Globus pallidus (tissue), 1 donor: ENCODE measurements around the gene DICER1.

Experiments
- DNase-seq: peaks from one replicate; pipeline ENCODE4 v3.0.0-alpha.2; 2015; ENCODE audit warnings: low spot score

The DICER1 gene

GRCh38 chr14:95122621-95122945 lies 34.7 kb downstream of the DICER1 start:
- DNase-seq, result no peak

GRCh38 chr14:95121911-95122620 lies 35.3 kb downstream of the DICER1 start:
- no peak for DNase-seq

DNA sequence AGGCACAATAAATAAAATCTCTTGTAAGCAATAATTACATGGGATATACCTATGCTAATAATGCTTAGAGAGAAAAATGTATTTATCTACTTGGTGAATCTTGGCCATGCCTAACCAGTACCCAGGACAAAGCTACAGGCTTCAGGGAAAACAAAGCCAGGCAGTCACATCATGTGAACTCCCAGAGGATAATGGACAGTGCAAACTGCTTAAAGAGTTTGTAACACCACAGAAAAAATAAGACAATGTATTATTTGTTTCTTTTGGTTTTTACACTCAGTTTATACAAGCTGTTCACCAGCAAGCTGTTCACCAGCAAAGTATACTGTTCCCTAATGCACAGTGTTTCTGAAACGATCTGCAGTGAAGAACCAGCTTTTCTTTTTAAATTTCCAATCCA lies 38.0 kb downstream of the DICER1 start:
- peak; percentile 96 for DNase-seq

DNA sequence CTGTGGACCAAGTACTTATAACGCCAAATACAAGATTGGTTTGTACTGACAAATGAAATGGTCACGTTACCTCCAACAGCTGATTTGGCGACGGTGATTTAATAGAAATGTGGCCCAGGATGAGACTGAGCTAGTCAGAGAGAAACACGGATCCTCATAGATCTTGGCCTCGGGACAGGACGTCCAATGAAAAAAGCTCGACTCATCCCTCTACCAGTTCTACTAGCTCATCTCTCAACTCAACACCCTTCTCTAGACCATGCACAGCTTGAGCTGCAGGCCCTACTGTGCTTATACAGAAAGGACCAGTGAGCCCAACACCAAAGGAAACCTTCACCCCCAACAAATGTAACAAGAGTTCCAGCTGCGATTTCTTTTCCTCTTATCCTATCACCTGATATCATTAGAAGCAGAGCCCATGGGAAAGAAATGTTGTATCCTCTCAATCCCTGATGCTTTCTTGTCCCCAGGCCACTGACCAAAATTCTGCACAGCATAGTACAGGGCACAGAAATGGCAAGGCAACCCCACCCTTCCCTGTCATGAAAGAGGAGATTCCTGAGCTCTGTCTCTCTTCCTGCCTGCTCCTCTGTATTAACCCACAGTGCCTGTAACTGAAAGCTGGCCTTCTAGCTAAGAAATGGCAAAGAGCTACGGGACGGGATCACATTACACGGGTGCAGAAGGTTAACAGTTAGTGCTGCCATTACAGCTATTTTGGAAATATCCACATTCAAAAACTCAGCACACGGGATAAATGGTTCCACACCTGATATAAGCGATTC lies 39.2 kb downstream of the DICER1 start:
- no peak for DNase-seq

DNA sequence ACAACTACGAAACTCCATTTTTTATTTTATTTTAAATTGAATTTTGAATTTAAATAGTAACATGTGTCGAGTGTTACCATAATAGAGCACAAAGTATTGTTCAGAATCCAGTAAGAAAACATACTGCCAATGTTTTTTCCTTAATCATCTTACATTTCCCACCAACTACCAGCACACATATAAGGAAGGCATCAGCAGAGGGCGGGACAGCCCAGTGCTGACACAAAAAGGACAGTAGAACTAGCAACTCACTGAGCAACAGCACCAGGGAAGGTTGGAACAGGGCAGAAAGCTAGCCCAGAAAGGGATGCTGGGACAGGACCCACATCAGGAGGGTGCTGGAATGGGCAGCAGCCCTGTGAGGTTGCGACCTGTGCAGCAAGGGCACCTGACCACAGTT lies 43.9 kb downstream of the DICER1 start:
- DNase-seq, result no peak

DNA sequence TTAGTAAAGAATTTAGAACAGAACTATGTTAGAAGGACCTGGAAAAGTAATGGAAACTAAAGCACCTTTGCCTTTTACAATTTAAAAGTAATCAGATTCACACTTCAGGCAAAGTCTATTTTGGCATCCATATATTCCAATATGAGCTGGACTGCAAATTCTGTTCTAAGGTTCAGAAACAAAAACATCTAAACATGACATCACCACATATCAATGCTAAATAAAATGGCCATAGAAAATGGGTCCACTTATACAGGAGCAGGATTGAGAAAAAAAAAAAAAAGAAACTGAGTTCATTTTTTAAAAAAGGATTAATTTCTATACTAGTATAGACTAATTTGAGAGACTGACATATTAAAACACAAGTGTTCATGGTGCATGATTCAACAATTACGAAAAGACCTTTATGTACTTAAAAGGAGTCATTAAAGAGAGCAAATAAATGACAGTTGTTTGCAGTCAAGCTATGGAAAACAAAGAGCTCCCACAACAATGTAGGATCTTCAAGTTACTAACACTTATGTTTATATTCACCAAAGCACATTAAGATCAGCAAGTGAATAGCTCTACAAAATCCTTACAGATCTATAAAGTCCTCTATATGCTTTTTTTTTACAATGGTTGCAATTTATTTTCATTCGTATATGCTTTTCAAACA lies 45.7 kb downstream of the DICER1 start:
- no peak for DNase-seq

DNA sequence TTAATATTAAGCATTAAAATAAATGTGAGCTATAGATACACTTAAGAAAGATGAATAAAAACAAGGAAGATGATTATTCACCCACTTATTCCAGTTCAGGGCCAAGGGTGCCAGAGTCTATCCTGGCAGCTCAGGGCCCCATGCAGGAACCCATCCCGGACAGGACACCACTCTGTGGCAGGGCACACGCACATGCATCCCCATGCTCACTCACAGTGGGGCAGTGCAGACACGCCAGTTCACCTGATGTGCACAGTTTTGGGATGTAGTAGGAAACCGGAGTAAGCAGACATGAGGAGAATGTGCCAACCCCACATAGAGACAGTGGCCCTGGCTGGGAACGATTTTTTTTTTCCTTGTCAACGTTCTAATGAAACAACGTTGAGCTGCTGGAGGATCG lies 47.2 kb downstream of the DICER1 start:
- DNase-seq, result no peak

DNA sequence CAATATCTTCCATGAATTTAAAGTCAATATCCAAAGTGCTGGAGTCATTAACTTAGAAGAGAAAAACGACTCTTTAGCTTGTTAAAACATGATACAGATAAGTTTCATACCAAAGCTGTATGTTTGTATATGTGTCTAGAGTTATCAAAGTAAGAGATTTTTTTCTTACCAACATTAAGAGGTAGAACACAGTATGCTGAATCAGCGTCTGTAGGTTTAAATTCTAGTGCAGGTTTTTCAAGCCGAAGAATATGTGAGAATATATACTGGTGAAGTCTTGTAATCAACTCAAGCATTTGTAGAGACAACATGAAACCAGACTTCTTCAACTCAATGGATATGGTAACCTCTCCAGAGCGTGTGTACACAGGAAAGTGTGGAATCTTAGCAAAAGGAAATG lies 49.6 kb downstream of the DICER1 start:
- DNase-seq, result no peak

GRCh38 chr14:95106971-95107370 lies 50.4 kb downstream of the DICER1 start:
- no peak for DNase-seq

DNA sequence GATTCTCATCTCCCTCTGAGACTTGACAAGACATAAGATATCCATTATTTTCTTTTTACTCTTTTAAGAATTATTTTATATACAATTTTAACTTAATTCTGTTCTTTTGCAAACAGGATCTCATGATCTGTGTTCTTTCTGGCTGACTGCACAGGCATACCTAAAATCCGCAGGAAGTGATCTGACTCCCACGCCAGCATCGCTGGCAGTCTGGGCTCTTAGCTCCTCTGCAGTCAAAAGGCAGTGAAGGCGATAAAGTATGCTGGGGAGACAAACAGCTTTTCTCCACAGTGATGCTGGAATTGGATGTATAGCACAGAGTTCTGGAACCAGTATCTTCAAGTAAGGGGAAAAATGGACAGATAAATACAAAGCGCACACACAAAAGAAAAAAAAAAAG lies 52.4 kb downstream of the DICER1 start:
- DNase-seq, result no peak

DNA sequence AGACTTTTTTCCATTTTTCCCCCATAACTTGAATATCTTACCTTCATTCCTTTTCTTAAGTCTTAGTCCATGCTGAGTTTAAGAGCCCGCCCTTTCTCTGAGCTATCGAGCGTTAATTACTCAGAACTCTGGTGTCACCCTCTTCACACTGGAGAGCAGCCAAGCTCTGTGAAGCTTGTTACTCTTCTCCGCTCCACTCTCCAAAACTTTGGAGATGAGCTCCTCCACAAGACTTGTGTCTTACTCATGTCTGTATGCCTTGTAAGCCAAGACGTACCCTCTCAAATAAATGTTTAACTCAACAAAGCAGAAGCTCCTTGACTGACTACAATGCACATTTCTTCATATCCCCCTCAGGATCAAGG lies 54.7 kb downstream of the DICER1 start:
- DNase-seq, result no peak

GRCh38 chr14:95101736-95102679 lies 55.3 kb downstream of the DICER1 start:
- no peak for DNase-seq

- DNase-seq, result peak; percentile 84
These were observed 58.2 kb downstream of the DICER1 start for GRCh38 chr14:95098984-95099599.

DNA sequence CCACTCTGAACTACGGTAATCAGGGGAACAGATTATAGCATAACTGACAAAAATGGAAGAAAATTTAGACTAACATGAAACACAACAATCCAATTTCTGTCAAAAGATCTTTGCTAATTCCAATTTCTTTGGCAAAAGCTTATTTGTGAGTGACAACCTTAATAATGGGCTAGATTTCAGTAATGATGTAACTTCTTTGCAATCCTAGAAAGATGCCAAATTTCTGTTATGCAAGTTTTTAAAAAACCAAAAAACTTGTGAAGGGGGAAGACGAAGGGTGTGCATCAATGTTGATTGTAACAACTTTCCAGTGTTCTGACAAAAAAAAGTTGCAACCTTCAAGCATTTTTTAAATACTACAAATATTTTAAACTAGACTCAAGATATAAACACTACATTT lies 59.9 kb downstream of the DICER1 start:
- DNase-seq, result no peak

DNA sequence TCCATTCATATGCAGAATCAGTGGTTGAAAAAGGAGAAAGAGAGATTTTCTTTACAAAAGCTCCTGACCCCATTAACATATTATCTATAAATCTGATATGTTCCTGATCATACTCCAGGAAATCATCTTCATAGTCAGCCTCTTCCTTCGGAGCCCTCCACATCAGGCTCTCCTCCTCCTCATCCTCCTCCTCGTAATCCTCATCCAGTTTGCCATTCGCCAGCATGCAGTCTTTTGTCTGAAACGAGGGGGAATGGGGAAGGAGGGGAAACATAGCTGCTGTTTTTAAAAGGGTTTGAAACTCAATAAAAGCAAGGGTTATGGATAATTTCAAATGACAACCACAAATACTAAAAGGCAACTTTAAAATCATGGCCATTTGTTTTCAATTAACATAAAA lies 60.9 kb downstream of the DICER1 start:
- DNase-seq, result no peak

DNA sequence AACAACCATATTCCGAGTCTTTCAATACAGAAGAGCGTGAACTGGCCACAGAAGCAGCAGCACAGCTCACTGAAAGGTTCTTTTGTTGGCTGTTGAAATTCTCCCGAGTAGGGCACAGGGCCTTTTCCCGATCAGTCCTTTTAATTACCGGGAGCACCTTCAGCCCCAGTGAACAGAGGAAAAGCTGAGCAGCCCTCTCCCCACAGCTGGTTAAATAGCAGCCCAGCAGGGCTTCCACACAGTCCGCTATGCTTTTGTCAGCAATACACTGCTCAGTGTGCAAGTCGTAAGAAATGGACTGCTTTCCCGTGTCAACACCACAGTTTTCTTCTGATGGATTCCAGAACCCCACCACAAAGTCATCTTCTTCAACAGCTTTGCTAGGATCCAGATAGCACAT lies 61.3 kb downstream of the DICER1 start:
- no peak for DNase-seq

- no peak for DNase-seq
These were observed 64.6 kb downstream of the DICER1 start for GRCh38 chr14:95092723-95093122.

DNA sequence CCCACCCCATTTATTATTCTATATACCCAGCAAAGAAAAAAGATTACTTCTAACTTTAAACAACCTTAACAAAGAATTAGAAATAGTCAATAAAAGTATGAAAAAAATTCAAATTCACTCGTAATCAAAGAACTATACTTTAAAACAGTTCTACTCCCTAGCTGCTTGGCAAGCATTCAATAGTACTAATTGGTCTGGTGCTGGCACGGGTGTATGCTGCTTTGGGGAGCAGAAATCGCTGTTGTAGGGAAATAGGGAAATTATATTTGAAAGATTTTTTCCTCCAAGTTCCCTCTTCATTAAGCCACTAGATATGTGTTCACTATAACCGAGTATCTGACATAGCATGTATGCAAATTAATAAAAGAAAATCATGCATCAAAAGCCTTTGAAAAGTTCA lies 65.7 kb downstream of the DICER1 start:
- DNase-seq, result no peak

DNA sequence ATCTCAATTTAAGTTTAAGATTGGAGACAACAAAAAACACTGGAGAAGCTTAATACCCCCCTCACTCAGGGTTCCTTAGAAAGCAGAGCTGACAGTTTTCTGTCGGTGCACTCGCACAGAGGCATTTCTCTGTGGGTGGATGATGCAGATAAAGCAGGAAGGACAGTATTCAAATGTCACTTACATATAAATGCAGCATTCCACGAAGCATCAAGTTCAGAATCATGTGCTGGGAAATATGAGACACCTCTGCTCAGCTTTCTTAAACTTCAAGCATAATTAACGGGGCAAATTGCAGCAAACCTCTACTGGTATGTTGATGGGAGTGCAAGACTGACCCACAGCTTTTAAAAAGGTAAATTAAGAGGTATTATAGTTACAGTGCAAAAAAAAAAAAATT lies 68.7 kb downstream of the DICER1 start:
- no peak for DNase-seq

DNA sequence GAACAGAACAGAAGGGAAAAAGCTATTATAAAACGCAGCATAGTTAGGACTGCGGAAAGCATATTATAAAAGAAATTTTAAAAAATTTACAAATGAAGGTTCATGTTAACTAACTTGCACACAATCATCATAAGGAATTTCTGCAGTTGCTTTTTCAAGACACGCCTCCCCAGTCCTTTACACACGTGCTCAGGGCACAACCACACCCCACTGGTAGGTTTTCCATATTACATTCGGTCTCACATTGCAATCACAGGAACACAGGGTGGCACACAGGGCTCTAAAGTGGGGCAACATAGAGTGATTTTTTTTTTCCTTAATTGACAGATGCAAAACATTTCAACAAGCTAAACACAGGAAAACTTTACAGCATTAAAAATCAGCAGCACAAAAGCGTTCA lies 69.7 kb downstream of the DICER1 start:
- DNase-seq, result no peak

DNA sequence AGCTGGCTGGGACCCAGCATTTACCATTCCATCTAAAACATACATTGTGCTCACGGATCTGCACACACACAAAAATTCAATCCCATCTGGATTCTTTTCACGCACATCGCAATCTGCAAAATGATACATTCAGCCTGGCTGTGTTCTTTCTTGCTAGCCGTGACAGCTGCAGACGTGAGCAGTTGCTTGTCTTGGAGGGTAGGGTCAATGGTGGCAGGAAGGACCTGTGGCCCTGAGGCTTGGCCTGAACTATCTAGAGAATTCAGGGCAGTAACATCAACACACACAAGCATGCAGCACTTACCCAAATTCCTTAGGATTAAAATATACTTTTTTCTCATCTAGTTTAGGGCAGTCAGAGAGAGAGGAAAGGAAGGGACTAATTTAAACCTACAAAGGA lies 72.0 kb downstream of the DICER1 start:
- DNase-seq, result no peak

DNA sequence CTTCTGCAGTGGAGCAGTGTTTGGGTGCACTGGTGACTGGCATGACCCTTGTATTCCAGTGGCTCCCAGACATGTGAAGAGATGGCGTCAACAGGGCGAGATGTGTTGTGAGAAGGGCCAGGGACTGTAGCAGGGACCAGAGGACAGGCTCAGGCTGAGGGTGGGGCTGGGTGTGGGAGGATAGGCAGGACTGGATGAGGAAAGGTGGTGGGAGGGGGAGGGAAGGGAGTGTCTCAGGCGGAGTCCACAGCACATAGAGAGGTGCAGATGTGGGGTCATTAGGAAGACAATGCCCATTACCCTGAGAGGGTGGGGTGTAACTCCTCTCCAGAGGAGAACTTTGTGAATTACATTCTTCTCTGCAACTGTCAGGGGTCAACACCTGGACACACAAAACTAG lies 78.5 kb downstream of the DICER1 start:
- no peak for DNase-seq
